Endothelial cell of umbilical vein (primary cell): ENCODE measurements around the gene COTL1.

Source experiments
- EZH2 ChIP-seq: IDR thresholded peaks from 2 replicates; pipeline ENCODE4 v1.6.1; 2012; ENCODE audit warnings: borderline replicate concordance, low read depth, mild to moderate bottlenecking, moderate library complexity, low read length, inconsistent platforms; ENCODE audit not compliant: severe bottlenecking
- FOS ChIP-seq: IDR thresholded peaks from 2 replicates; pipeline ENCODE4 v1.6.1; 2011; ENCODE audit warnings: mild to moderate bottlenecking, low read length, moderate library complexity, borderline replicate concordance; ENCODE audit not compliant: insufficient read depth
- JUN ChIP-seq: IDR thresholded peaks from 2 replicates; pipeline ENCODE4 v1.6.1; 2011; ENCODE audit warnings: borderline replicate concordance, low read depth; ENCODE audit not compliant: insufficient read length, insufficient read depth
- MYC ChIP-seq: IDR thresholded peaks from one replicate; pipeline ENCODE4 v1.6.1; 2011; ENCODE audit warnings: mild to moderate bottlenecking, low read depth, low read length
- POLR2AphosphoS5 ChIP-seq: IDR thresholded peaks from 2 replicates; pipeline ENCODE4 v1.6.1; 2012; ENCODE audit warnings: low read depth, mild to moderate bottlenecking, control low read depth, low read length, moderate library complexity; ENCODE audit not compliant: insufficient read depth
- TF ChIP-seq, protein P1 (sequence below), 2 donors: IDR thresholded peaks; 1 replicate in 1 of 2; 2 replicates in 1 of 2; pipeline ENCODE4 v1.5.1; 2011; ENCODE audit warnings: low read length in 2 of 2, mild to moderate bottlenecking in 2 of 2, moderate library complexity in 2 of 2, control low read depth in 1 of 2, inconsistent platforms in 1 of 2, low read depth in 1 of 2; ENCODE audit not compliant: insufficient read depth in 1 of 2; ENCODE audit errors: extremely low read depth in 1 of 2
- TF ChIP-seq, protein P2 (sequence below): IDR thresholded peaks from 2 replicates; pipeline ENCODE4 v1.6.1; 2011; ENCODE audit not compliant: insufficient read depth, insufficient read length

DNA sequence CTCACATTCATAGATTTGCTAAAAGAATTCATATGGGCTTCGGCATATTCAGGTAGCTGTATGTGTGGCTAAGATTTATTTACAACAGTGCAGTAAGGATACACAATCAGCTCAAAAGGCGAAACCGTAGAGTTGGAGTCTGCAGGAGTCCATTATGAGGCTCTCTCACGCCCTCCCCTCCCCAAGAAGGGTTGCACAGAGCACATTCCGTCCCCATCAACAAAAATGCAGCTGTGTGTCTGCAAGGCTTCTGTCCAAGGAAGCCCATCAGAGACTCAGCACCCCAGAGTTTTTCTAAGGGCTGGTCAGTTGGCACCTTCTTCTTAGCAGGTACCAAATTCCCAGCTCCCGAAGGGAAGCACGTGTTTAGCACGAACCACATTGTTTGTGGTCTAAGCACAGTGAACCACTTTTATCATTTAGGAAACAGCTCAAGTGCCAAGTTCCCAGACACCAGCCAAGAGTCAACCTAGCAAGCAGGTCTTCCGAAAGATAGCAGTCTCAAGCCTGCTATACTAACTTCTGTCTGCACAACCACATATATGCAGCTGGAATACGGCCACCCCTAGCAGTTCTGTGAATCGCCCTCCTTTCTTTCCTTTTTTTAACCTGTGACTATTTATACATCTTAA is 84.9 kb downstream of the COTL1 start:
- TF ChIP-seq, protein P1, sequence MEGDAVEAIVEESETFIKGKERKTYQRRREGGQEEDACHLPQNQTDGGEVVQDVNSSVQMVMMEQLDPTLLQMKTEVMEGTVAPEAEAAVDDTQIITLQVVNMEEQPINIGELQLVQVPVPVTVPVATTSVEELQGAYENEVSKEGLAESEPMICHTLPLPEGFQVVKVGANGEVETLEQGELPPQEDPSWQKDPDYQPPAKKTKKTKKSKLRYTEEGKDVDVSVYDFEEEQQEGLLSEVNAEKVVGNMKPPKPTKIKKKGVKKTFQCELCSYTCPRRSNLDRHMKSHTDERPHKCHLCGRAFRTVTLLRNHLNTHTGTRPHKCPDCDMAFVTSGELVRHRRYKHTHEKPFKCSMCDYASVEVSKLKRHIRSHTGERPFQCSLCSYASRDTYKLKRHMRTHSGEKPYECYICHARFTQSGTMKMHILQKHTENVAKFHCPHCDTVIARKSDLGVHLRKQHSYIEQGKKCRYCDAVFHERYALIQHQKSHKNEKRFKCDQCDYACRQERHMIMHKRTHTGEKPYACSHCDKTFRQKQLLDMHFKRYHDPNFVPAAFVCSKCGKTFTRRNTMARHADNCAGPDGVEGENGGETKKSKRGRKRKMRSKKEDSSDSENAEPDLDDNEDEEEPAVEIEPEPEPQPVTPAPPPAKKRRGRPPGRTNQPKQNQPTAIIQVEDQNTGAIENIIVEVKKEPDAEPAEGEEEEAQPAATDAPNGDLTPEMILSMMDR (IDR thresholded peaks at IDR 0.05; ENCODE audit: extremely low read depth in 1 of 2, insufficient read depth in 1 of 2, low read depth in 1 of 2, low read length in 2 of 2), result no peak
- no peak for TF ChIP-seq EZH2
- TF ChIP-seq POLR2AphosphoS5, result no peak
- no peak for TF ChIP-seq MYC
- no peak for TF ChIP-seq FOS
- TF ChIP-seq, protein P2, sequence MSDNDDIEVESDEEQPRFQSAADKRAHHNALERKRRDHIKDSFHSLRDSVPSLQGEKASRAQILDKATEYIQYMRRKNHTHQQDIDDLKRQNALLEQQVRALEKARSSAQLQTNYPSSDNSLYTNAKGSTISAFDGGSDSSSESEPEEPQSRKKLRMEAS, result peak; percentile 81
- TF ChIP-seq JUN, result no peak
